IPS DF 4.7 (cell line): ENCODE data around the gene USP24.

Source experiments
- DNase-seq: peaks from one replicate; pipeline ENCODE4 v3.0.0-alpha.2; 2013; ENCODE audit warnings: low spot score; ENCODE audit errors: extremely low read depth

The USP24 gene

GRCh38 chr1:55215194-55216021, at the start of gene USP24:
USP24 (minus strand) TSS chr1:55215364; CDS start chr1:55215113, 251 bp downstream.
- no peak for DNase-seq

DNA sequence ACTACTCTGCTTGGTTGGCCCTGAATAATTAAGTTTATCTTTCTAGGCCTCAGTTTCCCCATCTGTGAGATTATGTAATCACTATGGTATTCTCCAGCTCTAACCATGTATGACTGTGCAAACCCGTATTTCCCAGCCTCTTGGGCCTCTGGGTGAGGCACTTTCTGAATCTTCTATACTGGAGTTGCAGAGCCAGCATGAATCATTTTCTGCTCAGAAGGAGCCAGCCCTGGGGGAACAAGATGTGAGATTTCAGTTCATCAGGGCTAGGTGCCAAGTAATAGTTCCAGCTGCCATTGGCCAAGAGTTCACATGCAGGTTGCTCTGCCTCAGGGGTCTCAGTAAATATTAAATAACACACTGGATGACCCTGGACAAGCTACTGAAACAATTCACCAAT, 47.7 kb upstream of the USP24 start:
- DNase-seq: no peak

DNA sequence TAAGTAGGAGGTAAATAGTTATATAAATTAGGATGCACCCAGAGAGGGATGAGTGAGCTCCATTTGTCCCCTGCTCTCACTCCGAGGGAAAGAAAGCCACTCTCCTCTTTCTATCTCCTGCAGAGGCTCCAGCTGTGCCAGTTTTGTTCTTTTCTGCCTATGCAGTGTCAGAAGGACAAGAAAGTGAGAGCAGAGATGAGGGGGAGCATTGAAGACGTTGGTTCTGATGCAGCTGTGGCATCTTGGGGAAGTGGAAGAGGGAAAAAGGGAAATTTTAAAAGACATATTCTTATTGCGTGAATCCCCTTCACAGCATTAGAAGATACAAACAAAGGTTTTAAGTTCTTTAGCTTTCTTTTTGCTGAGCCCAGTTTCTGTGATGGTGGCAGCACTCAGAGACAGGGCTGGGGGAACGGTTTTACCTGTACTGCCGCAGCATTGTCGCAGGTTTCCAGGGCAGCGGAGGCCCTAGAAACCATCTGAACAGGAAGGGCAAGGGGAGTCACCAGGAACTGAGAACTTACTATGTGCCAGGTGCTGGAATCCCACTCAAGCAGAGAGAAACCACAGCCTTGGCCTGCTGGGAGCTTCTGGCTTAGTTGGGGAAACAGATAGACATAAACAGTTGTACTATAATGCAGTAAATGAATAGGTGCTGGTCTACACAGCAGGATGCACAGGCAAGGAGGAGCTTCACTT, 44.9 kb upstream of the USP24 start:
- no peak for DNase-seq

- no peak for DNase-seq
Measured at GRCh38 chr1:55257958-55258357, 42.8 kb upstream of the USP24 start.

- DNase-seq: no peak
Measured at GRCh38 chr1:55255901-55256300, 40.7 kb upstream of the USP24 start.

GRCh38 chr1:55252942-55253589, 37.9 kb upstream of the USP24 start:
- no peak for DNase-seq

GRCh38 chr1:55250399-55251075, 35.4 kb upstream of the USP24 start:
- DNase-seq: no peak

GRCh38 chr1:55249646-55250398, 34.7 kb upstream of the USP24 start:
- DNase-seq: no peak

DNA sequence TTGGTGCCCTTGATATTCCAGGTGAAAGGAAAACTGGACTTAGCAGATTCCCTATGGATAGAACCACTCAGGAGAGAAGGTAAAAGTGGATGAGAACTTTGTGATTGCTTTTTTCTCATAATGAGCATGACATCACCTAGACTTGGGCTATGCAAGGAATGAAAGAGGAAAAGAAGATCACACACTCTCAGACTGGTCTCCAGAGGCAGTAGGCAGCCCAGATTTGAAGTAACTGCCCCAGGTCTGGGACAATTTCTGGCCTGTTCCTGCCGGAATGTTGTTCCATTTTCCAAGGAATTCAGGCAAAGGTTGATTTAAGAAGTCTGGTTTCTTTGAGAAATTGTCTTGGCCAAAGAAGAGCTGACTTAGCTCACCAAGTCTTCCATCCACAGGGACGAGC, 31.7 kb upstream of the USP24 start:
- DNase-seq: no peak

DNA sequence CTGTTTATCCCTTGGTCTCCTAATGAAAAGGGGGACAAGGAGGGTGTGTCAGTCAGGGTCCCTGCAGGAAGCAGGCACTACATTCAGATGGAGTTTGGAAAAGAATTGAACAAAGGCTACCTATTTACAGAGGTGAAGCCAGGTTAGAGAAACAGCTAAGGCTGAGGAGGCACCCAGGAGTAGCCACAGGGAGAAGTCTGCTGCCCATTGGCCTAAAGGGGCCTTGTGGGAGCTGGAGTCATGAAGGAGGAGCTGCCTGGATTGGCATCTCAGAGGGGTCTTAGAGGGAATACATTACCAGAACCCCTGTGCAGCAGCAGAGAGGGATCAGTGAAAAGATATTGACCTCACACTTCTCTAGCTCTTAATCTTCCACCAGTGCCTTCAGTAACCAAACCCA, 31.2 kb upstream of the USP24 start:
- DNase-seq: no peak

DNA sequence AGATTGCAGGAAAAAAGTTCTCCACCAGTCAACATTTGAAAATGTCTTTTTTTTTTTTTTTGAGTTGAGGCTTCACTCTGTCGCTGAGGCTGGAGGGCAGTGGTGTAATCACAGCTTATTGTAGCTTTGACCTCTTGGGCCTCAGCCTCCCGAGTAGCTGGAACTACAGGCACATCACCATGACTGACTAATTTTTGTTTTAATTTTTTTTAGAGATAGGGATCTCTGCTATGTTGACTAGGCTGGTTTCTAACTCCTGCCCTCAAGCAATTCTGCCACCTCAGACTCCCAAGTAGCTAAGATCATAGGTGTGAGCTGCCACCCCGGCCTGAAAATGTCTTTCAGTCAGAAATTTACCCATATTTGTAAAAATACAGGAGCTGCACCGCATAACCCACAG, 30.6 kb upstream of the USP24 start:
- DNase-seq: no peak

GRCh38 chr1:55244476-55245099, 29.4 kb upstream of the USP24 start:
- no peak for DNase-seq

- DNase-seq: no peak
Measured at GRCh38 chr1:55243655-55244054, 28.5 kb upstream of the USP24 start.

- no peak for DNase-seq
Measured at GRCh38 chr1:55239548-55239947, 24.4 kb upstream of the USP24 start.

DNA sequence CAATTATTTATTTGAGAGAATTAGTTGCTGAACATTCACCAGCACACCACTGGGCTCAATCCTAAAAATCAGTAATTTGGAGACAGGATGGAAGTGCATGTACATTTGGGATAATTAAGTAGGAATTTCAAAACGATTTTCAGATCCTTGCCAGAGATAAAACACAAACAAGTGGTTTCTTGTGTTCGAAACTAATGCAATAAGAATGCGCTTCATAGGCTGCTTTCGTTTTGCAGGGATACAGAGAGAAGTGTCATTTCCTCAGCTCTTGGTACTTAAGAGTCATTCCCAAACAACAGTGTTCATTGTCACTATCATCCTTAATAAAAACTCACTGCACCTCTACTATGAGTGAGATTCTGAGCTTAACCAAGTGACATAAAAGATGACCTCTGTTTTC, 20.6 kb upstream of the USP24 start:
- DNase-seq: no peak

DNA sequence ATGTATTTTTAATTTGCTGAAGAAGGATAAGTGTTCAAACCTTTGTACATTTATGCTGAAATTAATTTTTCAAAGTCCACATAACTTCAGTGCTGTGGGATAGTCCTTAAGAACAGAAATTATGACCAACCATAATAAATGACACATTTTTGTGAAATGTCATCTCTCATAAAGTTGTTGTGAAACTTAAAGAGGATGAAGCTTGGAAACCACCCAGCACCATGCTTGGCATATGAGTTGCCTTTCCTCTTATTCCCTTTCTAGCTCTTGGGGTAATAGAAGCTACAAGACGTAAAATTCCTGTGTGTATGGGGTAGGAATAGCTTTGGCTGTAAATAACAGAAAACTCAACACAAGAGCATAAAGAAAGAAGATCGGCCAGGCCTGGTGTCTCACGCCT, 18.9 kb upstream of the USP24 start:
- no peak for DNase-seq

DNA sequence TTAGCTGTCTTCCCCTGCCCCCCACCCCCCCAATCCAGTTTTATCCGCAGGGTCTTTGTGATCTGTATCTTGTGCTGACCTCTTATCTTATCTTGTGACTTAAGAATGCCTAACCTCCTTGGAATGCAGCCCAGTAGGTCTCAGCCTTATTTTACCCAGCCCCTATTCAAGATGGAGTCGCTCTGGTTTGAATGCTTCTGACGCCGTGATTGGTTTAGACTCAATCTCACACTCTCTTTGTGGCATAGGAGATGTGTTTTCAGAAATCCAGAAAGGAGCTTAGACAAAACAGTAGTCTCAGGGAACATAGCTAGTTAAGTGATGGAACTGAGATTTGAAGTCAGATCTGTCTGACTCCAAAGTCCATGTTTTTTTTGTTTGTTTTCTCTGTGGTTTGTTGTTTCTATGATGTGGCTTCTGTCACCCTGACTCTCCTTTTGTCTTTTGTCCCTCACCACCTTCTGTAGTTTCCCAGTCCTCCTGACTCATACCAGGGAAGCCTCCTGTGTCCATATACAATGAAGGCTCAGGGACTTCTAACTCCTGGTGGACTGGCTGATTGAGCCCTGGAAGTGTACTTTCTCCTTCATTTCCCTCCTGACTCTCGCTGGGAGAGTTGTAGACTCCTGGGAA, 18.1 kb upstream of the USP24 start:
- no peak for DNase-seq

DNA sequence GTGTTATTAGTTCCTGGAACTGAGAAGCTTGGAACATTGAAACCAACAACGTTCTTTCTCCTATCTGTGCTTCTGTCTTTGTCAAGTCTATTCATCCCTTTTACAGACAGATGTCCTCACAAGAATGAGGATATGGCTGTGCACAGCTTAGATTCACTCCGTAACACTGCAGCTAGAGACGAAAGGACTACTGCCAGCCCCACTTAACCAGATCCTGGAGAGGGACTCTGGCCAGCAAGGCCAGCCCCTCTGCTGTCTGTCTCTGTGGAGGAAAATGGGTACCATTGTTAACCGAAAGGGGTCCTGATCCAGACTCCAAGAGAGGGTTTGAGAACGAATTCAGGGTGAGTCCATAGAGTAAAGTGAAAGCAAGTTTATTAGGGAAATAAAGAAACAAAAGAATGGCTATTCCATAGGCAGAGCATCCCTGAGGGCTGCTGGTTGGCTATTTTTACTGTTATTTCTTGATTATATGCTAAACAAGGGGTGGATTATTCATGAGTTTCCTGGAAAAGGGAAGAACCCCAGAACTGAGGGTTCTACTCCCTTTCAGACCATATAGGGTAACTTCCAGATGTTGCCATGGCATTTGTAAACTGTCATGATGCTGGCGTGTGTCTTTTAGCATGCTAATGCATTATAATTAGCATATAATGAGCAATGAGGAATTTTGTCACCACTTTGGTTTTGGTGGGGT, 17.4 kb upstream of the USP24 start:
- no peak for DNase-seq

DNA sequence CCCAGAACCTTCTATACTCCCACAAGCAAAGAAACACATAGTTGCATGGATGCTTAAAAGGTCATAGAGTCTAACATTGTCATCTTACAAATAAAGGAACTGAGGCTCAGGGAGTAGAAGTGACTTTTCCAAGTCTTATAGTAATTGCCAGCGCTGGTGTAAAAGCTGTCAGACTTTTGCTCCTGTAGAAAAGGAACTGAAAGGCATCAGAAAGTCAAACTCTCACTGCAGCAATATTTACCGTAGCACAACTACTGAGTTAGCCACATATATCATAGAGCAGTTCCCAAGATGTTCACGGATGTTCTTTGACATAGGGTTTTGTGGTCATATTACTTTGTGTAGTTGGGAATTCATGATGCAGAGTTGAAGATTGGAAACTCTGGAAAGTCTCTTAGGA, 16.6 kb upstream of the USP24 start:
- DNase-seq: no peak

DNA sequence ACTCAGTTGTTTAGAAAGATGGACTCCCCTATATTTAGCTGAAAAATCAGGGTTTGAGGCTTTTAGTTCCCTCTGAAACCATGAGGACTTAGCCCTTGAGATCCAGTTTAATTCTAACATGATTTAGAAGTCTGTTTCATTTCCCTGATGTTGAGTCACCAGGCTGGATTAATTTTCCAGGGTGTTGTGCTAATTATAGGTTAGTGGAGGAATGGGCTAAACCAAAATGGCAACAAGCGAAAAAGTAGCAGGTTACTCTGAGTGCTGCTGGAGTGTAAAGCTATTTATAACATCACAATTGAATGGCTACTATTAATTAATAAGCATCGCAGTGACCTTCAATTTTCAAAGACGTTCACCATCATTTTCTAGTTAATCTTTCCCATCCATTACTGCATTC, 15.5 kb upstream of the USP24 start:
- no peak for DNase-seq
